Medulla oblongata (tissue), 1 donor: ENCODE measurements around the gene LPCAT3.
A peak's percentile ranks its signal among the peaks of the same experiment; 100 is the strongest.

Source experiments
- DNase-seq: peaks from one replicate; pipeline ENCODE4 v3.0.0-alpha.2; 2015; ENCODE audit errors: extremely low spot score

Gene LPCAT3

GRCh38 chr12:6938353-6939190 is 79.7 kb downstream of the LPCAT3 start:
- DNase-seq = no peak

GRCh38 chr12:6937481-6938352 is 80.6 kb downstream of the LPCAT3 start:
- peak; percentile 97 for DNase-seq

GRCh38 chr12:6936636-6937480 is 81.4 kb downstream of the LPCAT3 start:
- DNase-seq = no peak

GRCh38 chr12:6936194-6936635 is 82.1 kb downstream of the LPCAT3 start:
- DNase-seq = no peak

GRCh38 chr12:6935371-6936193 is 82.7 kb downstream of the LPCAT3 start:
- no peak for DNase-seq

GRCh38 chr12:6934110-6934509 is 84.2 kb downstream of the LPCAT3 start:
- no peak for DNase-seq

GRCh38 chr12:6932766-6933165 is 85.5 kb downstream of the LPCAT3 start:
- no peak for DNase-seq

- no peak for DNase-seq
Observed at GRCh38 chr12:6929466-6930452, 88.5 kb downstream of the LPCAT3 start.

- DNase-seq = no peak
Observed at GRCh38 chr12:6928703-6929407, 89.4 kb downstream of the LPCAT3 start.

- DNase-seq = no peak
Observed at GRCh38 chr12:6928022-6928702, 90.1 kb downstream of the LPCAT3 start.

GRCh38 chr12:6927379-6928021 is 90.8 kb downstream of the LPCAT3 start, which contains the start of gene ATN1:
ATN1 (plus strand) TSS chr12:6927959; CDS start chr12:6934002, 6,043 bp downstream.
- peak; percentile 89 for DNase-seq
